ENCODE results near the gene CALY. TPM values are rescaled to one million over a fixed set of nuclear protein-coding genes. Genes with fewer than 3 reads are reported as not detected.
"Not testable (repeated sequence)": the region's sequence is repeated elsewhere in the genome, so short reads cannot be mapped to it uniquely, and the experiment has no call there.

CALY gene, protein sequence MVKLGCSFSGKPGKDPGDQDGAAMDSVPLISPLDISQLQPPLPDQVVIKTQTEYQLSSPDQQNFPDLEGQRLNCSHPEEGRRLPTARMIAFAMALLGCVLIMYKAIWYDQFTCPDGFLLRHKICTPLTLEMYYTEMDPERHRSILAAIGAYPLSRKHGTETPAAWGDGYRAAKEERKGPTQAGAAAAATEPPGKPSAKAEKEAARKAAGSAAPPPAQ
- not detected in 2 replicates for total RNA-seq (2014; rRNA removed; shearing (Covaris generic))

DNA sequence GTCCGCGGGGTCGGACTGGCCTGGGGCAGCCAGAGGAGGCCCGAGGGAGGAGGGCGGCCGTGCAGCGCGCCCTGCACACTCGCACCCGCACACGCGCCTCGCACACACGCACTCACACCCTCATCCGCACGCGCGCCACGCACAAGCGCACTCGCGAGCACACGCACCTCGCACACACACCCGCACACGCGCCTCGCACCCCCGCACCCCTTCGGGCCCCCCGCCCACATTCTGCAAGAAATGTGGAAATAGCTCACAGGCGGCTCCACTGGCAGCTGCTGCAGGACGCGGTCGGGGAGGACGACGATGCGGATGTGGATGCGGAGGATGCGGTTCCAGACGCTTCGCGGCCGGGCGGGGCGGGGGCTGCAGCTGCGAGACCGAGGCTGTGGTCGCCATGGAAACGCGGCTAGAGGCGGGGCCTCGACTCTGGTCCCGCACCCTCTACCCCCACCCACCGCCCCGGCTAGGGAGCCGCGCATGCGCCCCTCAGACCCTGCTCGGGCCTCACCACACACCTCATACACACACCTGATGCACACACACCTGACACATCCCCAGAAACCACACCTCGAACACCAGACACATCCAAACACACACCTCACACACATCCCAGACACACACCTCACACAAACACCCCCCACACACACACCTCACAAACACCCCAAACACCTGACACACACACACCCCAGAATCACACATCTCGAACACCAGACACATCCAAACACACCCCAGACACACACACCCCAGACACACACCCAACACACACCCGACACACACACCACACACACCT lies at the start of gene CALY:
Gene CALY (minus strand): TSS at position 320 of the 793 bp plus-strand sequence. CDS start 7,907 bp downstream, outside the sequence.
- no peak for DNase-seq (ENCODE audit: low spot score)

DNA sequence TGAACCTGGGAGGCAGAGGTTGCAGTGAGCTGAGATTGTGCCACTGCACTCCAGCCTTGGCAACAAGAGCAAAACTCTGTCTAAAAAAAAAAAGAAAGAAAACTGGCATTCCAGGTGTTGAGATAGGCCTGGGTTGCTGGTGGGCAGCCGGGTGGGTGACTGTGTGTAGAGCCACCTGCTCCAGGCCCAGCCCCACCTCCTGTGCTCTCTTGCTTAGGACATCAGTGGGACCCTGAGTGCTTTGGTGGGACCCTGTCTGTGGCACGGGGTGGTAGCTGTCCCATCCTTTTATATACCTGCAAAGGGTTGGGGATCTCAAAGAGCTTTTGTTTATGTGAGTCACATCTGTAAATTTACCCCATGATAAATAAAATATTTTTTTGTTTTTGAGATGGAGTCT lies 48.5 kb upstream of the CALY start:
- DNase-seq (ENCODE audit: low spot score): no peak

DNA sequence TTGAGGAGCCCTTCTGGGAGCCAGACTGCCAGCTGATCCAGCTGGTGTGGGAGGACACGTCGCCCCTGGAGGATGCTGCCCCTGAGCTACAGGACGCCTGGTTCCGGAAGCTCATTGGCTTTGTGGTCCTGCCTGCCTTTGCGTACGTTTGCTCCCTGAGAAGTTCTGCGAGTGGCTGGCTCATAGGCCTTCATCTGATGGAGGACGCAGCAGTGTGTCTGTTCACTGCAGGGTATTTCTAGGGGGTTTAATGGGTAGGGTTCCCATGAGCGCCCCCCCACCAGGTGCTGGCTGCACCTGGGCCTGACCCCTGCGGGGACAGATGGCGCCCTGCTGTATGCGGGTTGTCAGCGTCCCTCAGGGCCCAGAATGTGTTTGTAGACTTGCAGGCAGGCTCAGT lies 47.4 kb upstream of the CALY start:
- DNase-seq (ENCODE audit: low spot score): no peak

DNA sequence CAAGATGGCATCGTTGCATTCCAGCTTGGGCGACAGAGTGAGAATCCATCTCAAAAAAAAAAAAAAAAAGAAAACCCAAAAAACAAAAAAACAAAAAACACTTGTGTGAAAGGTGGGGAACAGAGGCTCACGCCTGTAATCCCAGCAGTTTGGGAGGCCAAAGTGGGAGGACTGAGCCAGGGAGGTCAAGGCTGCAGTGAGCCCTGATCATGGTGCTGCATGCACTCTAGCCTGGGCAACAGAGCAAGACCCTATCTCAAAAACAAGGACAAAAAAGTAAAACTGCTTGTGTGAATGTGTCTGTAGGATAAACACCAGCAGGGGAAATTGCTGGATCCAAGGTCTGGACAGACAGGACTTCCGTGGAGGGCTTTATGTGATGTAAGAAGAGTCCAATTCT lies 46.9 kb upstream of the CALY start:
- no peak for DNase-seq (ENCODE audit: low spot score)

DNA sequence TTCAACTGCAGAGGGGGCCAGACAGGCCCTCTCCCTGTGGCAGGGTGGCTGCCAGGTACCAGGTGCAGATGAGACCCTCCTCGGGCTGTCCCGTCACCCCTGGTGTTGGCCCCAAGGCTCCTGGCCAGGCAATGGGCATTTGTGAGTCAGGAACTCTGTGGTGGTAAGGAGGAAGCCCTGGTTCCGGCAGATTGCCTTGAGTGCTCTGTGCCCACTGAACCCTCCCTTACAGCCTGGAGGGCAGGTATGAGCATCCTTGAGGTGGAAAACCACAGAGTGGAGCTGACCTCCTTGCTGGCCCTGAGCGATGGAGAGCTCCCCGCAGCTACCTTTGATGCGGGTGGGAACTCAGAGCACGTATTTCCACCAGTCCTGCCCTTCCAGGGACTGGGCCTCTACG lies 44.3 kb upstream of the CALY start:
- DNase-seq (ENCODE audit: low spot score): no peak

DNA sequence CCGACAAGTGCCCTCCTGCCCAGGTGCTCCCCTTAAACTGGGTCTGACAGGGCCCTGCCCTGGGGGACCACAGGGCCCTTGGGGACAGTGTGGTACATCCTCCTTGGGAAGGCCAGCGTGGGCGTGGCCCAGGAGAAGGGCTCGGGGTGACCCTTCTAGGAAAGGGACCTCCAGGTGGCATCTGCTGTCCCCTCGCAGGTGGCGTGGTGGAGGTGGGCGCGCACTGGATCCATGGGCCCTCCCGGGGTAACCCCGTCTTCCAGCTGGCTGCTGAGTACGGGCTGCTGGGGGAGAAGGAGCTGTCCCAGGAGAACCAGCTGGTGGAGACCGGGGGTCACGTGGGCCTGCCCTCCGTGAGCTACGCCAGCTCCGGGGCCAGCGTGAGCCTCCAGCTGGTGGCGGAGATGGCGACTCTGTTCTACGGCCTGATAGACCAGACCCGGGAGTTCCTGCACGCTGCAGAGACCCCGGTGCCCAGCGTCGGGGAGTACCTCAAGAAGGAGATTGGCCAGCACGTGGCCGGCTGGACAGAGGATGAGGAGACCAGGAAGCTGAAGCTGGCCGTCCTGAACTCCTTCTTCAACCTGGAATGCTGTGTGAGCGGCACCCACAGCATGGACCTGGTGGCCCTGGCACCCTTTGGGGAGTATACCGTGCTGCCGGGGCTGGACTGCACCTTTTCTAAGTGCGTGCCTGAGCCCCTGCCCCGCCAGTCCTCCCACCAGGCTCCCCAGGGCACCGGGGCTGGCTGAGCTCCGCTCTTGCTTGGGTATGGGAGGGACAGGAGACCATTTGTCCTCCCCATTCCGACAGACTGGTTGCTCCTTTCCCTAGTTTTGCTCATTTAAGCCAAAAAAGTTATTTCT lies 43.3 kb upstream of the CALY start:
- DNase-seq (ENCODE audit: low spot score): no peak

DNA sequence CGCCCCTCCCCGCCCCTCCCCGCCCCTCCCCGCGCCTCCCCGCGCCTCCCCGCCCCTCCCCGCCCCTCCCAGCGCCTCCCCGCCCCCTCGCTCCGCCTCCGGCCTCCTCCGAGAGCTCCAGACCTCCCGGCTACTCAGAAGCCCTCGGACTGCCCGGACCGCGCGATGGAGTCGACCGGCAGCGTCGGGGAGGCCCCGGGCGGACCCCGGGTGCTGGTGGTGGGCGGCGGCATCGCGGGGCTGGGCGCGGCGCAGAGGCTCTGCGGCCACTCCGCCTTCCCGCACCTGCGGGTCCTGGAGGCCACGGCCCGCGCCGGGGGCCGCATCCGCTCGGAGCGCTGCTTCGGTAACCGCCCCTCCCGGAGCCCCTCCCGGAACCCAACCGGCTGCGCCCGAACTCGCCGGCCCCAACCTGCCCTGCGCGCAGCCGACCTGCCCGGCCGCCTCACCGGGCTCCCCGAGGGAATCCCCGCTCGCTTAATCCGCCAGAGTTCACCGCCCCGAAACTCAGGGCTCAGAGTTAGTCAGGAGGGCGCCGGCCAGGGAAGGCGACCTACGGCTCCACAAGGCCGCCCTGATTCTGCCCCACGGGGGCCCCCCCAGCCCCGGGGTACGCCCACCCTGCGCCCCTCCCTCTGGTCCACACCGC lies 42.6 kb upstream of the CALY start, which contains the start of gene PAOX:
Gene PAOX (plus strand): TSS at position 111 of the 649 bp plus-strand sequence. CDS start 55 bp downstream, at position 166.
- DNase-seq (ENCODE audit: low spot score): peak; percentile 19

DNA sequence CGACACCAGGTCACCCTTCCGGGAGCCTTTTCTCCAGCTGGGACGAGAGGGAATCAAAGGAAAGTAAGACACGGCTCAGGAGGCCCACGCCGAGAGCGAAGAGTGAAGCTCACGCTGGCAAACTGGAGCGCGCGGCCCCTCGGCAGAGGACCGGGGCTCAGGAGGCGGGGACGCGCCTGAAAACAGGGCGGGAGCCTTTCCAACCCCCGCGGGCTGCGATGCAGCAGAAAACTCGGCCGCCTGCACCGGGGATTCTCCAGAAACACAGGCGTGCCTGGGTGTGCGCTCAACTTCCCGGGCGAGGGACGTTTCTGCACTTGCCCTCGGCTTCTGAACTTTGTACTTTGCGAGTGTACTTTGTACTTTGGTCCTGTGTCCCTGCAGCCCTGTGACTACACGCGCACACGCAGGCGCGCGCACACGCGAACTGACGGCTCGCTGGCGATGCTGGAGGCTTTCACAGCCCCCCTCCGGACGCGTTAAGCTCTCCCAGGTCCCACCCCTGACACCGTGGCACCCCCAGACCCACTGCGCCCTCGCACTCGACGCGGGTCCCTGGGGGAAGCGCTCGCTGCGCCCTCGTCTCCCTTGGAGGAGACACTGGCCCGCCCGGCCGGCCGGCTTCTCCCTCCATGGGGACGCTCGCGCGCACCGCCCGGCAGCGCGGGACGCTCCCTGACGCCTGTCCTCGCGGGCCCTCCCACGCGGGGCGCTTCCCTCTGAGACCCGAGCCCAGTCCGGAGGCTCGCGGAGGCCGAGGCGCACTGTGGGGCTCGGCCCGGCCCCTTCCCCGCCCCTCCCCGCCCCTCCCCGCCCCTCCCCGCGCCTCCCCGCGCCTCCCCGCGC lies 41.8 kb upstream of the CALY start:
- peak; percentile 45 for DNase-seq (ENCODE audit: low spot score)

DNA sequence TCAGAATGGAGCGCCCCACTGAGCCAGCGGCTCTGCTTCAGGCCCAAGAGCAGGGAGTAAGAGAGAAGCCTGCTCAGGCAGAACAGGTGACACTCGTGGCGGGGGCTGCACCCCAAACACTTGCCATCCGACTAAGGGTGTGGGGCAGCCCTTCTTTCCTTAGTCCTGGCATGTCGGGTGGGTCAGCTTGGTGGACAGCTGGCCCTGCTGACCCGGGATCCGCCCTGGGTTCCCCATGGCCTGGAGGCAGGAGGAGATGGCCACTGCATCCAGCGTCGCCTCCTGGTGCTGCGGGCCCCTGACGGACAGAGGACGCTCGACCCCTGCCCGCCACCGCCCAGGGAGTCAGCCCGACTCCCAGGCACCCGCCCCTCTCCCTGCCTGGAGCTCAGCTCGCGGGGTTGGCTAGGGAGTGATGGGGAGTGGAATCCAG lies 41.1 kb upstream of the CALY start:
- DNase-seq (ENCODE audit: low spot score): no peak

DNA sequence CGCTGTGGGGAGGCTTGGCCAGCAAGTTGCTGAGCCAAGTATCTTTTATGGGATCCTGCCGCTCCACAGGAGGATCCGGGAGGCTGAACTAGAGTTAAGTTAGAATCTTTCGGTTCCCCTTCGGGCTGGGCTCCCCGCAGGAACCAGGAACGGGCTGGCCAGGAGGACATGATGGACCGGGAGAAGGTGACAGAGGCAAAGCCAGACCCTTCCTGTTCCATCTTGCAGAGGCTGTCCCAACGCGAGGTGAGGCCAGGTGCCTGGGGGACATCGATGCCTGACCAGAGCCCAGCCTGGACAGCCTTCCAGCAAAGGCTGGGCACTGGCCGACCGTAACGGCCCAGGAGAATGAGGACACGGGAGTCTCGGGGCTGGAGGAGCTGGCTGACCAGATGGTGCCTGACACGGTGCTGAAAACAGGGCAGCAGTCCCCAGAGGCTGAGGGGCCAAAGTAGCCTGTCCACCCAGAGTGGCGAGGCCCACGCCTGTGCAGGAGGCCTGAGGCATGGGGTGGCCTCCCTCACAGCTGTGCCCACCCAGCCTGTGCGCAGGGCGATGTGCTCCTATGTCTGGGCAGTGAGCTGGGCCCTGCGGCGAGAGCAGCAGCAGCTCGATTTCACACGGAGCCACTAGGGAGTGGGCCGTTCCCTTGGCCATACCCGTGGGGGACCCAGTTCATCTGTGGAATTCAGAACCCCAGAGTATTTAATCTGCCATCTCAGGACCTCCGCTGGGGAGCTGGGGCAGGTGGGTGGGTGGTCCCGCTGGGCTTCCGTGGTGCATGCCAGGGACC lies 40.5 kb upstream of the CALY start:
- no peak for DNase-seq (ENCODE audit: low spot score)

DNA sequence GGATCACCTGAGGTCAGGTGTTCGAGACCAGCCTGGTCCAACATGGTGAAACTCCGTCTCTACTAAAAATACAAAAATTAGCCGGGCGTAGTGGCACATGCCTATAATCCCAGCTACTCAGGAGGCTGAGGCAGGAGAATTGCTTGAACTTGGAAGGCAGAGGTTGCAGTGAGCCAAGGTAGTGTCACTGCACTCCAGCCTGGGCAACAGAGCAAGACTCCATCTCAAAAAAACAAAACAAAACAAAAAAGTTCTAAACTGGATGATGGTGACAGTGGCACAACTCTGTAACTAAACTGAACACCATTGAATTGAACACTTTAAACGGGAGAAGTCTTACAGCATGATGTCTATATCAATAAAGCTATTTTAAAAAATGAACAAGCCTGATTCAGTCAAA lies 39.5 kb upstream of the CALY start:
- DNase-seq (ENCODE audit: low spot score): not testable (repeated sequence)

DNA sequence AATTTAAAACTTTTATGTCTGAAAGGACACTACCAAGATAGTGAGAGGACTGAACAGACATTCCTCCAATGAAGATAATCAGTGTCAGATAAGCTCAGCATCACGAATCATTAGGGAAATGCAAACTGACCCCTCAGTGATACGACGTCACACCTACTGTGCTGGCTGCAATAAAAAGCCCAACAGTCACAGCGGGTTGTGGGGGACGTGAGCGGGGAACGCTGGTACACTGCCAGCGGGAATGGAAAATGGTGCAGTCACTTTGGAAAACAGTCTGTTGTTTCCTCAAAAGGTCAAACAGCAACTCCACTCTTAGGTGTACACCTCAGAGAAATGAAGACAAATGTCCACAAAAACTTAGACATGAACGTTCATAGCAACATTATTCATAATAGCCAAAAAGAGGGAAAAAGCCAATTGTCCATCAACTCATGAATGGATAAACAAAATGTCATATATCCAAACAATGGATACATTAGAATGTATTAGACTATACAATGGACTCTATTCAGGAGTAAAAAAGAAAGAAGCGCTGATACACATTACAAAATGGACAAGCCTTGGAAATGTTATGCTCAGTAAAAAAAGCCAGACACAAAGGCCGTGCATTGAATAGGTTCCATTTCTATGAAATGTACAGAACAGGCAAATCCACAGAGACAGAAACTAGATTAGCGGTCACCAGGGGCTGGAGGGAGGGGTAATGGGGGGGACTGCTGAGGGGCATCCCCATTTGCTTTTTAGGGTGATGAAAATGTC lies 38.8 kb upstream of the CALY start:
- DNase-seq (ENCODE audit: low spot score): no peak

DNA sequence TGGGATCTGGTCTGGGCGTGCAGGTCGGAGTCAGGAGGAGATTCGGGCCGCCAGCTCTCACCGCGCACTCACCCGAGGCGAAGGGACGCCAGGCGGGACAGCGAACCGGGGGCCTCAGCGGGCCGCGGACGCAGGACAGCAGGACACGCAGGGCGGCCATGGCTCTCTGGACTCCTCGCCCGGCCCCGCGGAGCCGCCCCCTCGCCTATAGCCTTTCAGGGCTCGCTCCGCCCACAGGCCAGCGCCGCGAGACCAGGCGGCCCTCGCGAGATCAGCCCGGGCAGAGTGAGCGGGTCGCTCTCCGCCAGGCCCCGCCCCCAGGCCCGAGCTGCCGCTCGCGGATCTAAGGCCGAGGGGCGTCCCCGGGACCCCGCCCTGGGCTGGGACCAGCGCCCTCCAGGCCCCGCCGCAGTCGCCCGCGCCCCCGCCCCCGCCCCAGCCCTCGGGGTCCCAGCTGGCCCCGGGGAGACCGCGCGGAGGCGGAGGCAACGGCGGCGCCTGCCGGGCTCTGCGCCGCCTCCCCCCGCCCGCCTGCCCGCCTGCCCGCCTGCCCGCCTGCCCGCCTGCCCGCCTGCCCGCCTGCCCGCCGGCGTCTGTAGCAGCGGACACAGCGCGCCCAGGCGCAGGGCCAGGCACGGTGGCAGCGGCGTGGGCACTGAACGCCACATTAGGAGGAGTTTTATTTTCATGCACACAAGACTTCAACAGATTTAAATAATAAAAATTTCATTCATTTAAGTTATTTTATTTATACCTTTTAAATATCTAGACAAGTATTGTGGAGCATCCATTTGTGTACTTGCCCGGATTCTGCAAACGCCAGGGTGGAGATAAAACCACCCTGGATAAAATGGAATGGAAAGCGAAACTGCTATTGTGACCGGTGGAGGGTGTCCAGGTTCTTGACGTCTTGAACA lies 36.7 kb upstream of the CALY start, which contains the start of gene ECHS1:
Gene ECHS1 (minus strand): TSS at position 181 of the 917 bp plus-strand sequence. CDS start 21 bp downstream, at position 160.
- DNase-seq (ENCODE audit: low spot score): peak; percentile 96

DNA sequence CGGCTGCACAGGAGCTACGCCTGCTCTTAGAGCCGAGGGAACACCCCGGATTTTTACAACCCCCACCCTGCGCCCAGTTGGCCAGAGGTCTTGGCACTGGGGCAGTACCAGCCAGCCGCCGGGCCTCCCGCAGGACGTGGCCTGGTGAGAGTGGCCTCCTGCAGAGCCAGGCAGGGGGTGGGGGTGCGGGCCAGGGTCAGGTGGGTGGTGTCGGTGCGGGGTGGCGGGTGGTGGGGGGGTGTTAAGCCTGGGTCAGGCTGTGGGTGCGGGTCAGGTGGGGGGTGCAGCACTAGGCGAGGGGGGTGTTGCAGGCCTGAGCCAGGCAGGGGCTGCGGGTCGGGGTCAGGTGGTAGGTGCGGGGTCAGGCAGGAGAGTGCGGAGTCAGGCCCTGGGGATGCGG lies 35.8 kb upstream of the CALY start:
- no peak for DNase-seq (ENCODE audit: low spot score)

DNA sequence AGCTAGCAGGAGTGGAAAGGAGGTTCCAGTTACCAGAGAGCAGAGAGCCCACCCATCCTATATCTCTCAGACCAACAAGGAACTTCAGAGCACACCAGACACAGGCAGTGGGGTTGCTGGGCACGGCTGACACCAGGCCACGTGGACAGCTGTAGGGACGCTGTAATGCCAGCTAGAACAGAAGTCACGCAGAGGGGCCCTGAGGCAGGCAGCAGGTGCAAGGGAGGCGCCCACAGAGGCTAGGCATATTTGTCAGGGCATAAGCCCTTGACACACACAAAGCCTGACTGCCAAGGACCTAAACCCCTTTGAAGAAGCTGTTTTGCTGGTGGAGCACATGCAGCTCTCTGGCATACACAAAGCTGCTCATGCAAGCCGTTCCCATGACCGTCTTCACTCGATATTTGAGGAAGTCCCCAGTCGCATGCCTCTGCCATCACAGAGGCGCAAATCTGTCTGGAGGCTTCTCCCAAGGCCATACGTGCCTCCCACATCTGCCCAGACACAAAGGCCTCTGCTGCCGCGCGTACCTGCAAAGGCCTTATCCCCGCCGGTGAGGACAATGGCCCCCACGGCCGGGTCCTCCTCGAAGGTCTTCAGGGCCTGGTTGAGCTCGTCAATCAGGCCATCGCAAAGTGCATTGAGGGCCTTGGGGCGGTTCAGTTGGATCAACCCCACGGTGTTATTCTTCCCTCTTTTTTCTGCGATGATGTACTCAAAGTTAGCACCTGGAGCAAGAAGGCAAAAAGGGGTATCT lies 33.5 kb upstream of the CALY start:
- no peak for DNase-seq (ENCODE audit: low spot score)

DNA sequence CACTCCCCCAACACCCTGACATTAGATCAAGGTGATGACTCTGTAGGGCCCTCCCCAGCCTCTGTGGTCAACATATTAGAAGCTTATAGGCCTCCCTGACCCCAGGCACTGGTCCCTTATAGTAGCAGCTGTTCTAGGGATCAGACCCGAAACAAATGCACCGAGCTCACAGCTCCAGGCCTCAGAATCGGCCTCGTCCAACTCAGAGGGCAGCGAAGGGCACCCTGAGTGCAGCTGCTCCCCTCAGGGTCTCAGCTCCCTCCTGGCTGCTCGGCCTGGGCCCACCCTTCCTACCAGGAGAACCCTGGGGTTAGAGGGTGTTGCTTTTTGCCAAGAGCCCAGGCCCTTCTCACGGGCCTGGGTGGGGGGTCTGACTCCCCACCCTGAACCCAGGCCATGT lies 31.5 kb upstream of the CALY start:
- DNase-seq (ENCODE audit: low spot score): no peak

DNA sequence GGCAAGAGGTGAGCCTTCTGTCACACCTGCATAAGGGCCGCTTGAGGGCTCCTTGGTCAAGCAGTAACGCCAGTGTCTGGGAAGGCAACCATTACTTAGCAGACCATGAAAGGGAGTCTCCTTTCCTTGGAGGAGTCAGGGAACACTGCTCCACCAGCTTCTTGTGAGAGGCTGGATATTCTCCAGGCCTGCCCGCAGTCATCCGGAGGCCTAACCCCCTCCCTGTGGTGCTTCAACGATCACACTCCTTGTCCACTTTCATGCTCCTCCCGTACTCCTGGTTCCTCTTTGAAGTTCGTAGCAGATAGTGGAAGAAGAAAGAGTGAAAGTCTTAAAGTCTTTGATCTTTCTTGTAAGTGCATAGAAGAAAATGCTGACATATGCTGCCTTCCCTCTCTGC lies 30.8 kb upstream of the CALY start:
- DNase-seq (ENCODE audit: low spot score): not testable (repeated sequence)
